ENCODE data around the gene LEP. TPM values are rescaled to one million over a fixed set of nuclear protein-coding genes. Genes with fewer than 3 reads are reported as not detected.
"Not testable (repeated sequence)": the region's sequence is repeated elsewhere in the genome, so short reads cannot be mapped to it uniquely, and the experiment has no call there.

The LEP gene
- total RNA-seq, 1 donor = under 0.01 TPM

DNA sequence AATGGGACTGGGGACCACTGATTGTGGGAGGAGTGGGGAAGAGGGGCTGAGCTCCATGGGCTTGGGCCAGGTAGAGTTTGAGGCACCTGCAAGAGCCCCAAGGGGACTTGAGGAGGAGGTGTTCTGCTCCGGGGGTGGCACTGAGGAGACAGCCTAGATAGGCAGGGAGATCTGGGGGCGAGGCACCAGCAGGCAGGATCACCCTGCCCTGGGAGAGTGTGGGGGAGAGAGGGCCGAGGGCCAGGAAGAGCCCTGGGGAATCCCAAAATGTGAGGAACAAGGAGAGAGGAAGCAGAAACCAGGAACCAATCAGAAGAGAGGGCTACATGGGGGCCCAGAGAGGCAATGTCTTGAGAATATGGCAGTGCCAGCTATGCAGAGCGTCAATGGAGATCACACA is 34.6 kb downstream of the LEP start:
- no peak for DNase-seq (ENCODE audit: low read depth)
- no peak for TF ChIP-seq CTCF (IDR thresholded peaks at IDR 0.05; ENCODE audit: insufficient read depth, low read length)
- H3K4me3 ChIP-seq (ENCODE audit: low read depth, low read length) = no peak overlapping the region

- TF ChIP-seq CTCF (IDR thresholded peaks at IDR 0.05; ENCODE audit: insufficient read depth, low read length) = no peak
- H3K4me3 ChIP-seq (ENCODE audit: low read depth, low read length) = no peak overlapping the region
- DNase-seq (ENCODE audit: low read depth) = no peak
Observed at GRCh38 chr7:128278366-128278765, 37.3 kb downstream of the LEP start.

GRCh38 chr7:128279124-128279713 is 38.1 kb downstream of the LEP start:
- DNase-seq (ENCODE audit: low read depth) = no peak
- no peak for TF ChIP-seq CTCF (IDR thresholded peaks at IDR 0.05; ENCODE audit: insufficient read depth, low read length)
- no peak overlapping the region for H3K4me3 ChIP-seq (ENCODE audit: low read depth, low read length)

DNA sequence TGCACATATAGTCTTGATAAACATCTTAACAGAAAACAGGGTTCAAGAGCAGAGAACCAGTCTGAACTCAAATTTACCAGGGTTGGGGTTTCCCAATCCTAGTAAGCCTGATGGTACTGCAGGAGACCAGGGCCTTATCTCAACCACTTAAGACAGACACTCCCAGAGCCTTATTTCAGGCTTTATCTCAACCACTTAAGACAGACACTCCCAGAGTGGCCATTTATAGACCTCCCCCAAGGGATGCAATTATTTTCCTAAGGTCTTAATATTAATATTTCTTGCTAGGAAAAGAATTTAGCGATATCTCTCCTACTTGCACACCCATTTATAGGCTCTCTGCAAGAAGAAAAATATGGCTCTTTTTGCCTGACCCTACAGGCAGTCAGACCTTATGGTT is 39.4 kb downstream of the LEP start:
- not testable (repeated sequence) for DNase-seq (ENCODE audit: low read depth); H3K4me3 ChIP-seq (ENCODE audit: low read depth, low read length)

GRCh38 chr7:128281605-128282380 is 40.7 kb downstream of the LEP start:
- TF ChIP-seq CTCF (IDR thresholded peaks at IDR 0.05; ENCODE audit: insufficient read depth, low read length) = no peak
- DNase-seq (ENCODE audit: low read depth) = peak; percentile 19
- no peak overlapping the region for H3K4me3 ChIP-seq (ENCODE audit: low read depth, low read length)

GRCh38 chr7:128284102-128284501 is 43.0 kb downstream of the LEP start:
- DNase-seq (ENCODE audit: low read depth) = no peak
- no peak overlapping the region for H3K4me3 ChIP-seq (ENCODE audit: low read depth, low read length)
- TF ChIP-seq CTCF (IDR thresholded peaks at IDR 0.05; ENCODE audit: insufficient read depth, low read length) = no peak

- no peak for TF ChIP-seq CTCF (IDR thresholded peaks at IDR 0.05; ENCODE audit: insufficient read depth, low read length)
- no peak overlapping the region for H3K4me3 ChIP-seq (ENCODE audit: low read depth, low read length)
- DNase-seq (ENCODE audit: low read depth) = no peak
Observed at GRCh38 chr7:128287556-128287955, 46.5 kb downstream of the LEP start.

DNA sequence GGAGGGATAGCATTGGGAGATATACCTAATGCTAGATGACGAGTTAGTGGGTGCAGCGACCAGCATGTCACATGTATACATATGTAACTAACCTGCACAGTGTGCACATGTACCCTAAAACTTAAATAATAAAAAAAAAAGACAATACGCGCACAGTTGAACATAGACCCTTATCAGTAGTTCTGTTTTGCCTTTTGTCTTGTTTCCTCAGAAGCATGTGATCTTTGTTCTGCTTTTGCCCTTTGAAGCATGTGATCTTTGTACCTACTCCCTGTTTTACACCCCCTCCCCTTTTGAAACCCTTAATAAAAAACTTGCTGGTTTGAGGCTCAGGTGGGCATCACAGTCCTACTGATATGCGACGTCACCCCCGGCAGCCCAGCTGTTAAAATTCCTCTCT is 56.9 kb downstream of the LEP start:
- not testable (repeated sequence) for DNase-seq (ENCODE audit: low read depth); H3K4me3 ChIP-seq (ENCODE audit: low read depth, low read length)
